Activated CD4-positive, CD25-positive, alpha-beta regulatory T cell treated with anti-CD3 and anti-CD28 coated beads, Interleukin-2, amount 50 U/mL, for 72 hours (primary cell): ENCODE results near the gene SBF2.
"Not testable (repeated sequence)": the region's sequence is repeated elsewhere in the genome, so short reads cannot be mapped to it uniquely, and the experiment has no call there.

Experiments used
- DNase-seq: peaks from one replicate; pipeline ENCODE4 v3.0.0; 2021

SBF2 gene

DNA sequence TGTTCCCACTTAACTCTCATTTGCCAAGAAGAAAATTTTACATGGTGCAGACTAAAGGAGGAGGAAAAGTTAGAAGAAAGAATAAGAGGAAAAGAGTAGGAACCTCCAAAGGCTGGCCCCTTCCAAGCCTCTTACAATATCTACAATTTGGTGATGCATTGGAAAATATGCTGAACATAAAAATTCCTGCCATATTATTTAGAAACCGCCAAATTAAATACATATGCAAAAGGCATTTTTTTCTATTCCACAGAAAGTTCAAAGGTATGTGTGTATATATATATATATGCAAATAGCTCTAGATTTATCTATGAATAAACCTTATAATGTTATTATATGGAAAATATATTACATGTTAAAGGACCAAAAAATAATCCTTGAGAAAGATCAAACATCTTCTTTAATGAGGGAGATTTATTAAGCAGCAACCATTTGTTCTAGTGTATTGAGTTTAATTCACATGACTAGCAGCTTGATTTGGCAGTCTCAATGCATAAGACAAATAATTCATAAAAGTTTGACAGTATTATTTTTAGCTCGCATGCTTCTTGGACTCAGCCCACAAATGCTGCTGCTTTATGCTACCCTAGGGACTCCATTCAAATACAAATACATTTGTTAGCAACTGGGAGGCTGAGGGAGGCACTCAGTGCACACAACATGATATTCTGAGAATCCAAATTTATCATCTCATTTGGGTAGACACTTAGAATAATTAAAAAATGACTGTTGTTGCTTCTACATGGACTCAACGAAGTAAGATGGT, 184.9 kb downstream of the SBF2 start:
- DNase-seq = no peak

DNA sequence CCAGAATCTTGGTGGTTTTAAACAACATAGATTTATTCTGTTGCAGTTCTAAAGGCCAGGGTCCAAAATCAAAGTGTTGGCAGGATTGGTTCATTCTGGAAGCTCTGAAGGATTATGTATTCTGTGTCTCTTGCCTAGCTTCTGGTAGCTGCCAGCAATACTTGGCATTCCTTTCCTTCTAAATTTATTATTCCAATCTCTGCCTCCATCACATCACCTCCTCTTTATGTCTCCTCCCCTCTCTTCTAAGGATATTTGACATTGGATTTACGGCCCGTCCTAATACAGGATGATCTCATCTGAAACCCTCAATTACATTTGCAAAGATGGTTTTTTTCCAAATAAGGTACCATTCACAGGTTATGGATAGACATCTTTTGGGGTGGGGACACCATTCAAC, 186.5 kb downstream of the SBF2 start:
- no peak for DNase-seq

DNA sequence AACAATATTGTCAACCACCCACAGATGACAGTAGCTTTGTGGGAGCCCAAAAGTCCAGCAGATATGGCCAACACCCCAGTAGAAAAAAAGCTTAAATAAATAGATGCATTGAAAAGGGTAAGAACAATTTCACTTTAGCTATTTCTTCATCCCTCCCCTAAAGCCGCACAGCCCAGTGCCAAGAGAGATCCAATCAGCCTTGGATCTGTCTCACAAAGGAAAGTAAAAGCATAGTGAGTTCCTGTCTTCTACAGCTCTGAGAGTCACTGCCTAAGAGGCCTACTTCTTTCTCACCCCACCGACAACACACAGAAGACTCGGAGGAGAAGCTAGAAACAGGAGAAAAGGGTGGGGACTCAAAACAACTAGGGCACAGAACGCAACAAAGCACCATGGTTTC, 196.4 kb downstream of the SBF2 start:
- DNase-seq = no peak

DNA sequence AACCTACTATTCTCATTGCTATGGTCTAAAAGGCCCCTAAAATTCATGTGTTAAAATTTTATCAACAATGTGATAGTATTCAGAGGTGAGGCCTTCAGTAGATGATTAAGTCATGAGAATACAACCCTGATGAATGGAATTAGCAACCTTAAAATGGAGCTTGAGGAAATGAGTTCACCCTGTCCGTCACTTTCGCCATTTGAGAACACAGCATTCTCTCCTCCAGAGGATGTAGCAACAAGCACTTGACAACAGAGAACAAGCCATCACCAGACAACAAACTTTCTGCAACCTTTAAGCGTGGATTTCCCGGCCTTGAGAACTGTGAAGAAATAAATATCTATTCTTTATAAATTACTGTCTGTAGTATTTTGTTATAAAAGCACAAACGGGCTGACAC, 197.0 kb downstream of the SBF2 start:
- no peak for DNase-seq

DNA sequence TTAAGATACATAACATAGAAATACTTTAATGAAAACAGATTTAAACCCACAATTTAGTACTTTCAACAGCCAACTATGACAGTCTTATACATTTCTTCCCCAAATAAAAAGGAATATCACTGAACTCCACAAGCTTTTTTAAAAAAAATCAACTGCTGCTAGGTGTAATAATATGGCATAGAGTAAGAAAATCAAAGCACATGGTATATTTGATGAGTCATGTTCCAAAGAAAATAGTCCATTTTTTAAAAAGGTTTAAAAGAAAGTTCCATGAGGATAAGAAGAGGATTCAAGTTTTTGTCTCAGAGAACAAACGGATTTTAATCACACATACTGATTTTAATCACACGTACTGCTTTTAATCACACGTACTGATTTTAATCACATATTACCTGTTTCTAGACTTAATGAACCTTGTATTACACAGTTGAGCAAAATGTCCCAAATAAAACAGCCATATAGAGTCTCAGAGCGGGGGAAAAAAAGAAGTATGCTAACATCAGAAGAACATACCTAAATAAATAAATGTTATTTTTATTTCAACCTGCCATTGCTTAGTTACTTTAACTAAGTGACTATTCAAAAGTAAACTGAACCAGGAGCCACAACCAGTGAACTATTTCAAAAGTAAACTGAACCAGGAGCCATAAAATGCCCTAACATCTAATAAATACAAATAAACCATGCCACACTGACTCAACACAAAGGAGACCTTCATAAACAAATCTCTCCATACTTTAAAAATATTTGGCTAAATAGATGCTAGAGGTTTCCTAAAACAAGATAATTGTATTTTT, 198.4 kb downstream of the SBF2 start:
- no peak for DNase-seq

DNA sequence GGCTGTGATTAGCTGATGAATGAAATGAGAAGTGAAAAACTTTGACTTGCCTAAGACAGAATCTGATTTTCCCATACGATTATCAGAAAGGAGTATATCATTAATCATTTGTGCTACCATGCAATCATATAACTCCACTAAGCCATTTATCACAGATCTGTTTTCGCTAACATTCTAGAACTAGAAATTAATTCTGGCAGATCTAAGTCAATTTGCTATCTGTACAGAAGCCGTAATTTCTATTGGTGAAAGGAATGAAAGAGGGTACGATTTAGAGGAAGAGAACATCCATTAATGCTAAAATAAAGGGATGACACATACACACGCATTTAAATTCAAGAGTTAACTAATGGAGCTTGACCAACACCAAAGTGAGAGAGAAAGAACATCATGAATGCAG, 201.6 kb downstream of the SBF2 start:
- DNase-seq = no peak

DNA sequence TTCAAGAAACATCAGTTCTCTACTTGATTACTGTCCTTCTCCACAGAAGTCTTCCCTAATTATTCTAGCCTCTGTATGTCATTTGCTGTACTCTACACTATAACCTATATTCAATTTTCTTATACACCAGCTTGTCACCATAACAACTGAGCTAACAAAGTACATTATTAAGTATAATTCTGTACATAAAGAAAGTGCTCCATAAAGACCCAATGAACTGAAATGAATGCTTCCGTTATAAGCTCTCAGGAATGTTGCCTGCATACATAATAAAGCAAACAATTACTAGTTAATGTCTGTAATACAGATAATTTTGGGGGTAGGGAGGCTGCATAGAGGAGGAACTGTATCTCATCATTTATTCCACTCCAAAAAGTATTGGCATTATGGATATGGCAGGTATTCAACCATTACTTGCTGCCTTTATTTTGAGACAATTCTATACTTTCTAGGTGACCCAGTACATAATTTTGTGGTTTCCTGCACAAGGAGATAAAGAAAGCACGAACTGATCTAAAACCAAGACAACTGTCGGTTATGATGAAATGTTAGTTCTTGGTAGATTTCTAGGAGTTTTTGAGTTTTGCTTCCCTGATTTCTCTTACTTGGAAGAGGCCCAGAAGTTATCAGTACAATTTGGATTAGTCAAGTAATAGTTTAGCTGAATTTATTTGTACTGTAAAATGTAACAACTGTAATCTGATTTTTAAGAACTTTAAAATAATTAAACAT, 202.5 kb downstream of the SBF2 start:
- no peak for DNase-seq

DNA sequence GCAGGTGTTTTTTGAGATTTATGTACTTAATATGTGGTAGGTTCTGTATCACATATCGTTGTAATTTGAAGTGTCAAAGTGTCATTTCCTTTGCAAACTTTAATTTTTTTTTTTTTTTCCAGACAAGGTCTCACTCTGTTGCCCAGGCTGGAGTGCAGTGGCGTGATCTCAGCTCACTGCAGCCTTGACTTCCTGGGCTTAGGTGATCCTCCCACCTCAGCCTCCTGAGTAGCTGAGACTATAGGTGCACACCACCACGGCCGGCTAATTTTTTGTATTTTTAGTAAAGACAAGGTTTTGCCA, 206.1 kb downstream of the SBF2 start:
- not testable (repeated sequence) for DNase-seq

DNA sequence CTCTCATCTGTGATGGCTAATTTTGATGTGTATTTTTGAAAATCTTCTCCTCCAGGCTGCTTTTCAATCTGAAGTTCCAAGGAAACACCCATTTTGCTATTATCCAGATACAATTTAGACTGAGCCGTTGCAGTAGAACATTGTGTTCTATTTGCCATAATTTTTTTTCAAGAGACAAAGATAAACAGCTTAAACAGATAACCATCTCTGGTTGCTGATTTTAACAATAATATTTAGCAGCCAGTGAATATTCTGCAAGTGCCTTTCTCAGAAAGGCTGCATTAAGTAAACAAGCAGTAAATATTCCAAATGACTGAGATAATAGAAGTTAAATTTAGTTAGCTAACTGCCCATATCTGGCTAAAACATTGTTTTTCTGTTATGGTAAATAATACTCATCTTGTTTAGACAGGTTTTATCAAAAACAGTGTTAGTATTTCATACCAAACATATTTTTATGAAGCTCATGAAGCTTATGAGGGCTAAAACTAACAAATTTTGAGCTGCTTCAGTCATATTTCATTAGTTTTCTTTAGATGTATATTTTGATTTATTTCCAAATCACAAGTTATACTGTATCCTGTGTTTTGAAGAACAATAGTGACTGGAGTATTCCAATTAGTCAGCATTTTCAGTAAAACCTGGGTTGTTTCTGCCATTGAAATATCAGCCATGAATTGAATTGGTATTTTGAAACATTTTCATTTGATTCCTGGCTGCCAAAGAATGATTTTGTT, 206.7 kb downstream of the SBF2 start:
- no peak for DNase-seq

DNA sequence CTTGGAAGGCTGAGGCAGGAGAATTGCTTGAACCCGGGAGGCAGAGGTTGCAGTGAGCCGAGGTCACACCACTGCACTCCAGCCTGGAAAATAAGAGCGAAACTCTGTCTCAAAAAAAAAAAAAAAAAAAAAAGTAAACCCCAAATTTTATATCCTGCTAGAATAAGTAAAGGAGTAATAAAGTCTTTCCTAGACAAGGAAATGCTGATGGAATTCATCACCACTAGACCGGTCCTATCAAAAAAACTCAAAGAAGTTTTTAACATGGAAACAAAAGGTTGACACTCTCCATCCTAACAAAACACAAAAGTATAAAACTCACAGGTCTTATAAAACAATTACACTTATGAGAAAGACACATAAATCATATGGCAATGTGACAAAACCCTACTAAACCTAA, 213.9 kb downstream of the SBF2 start:
- no peak for DNase-seq

DNA sequence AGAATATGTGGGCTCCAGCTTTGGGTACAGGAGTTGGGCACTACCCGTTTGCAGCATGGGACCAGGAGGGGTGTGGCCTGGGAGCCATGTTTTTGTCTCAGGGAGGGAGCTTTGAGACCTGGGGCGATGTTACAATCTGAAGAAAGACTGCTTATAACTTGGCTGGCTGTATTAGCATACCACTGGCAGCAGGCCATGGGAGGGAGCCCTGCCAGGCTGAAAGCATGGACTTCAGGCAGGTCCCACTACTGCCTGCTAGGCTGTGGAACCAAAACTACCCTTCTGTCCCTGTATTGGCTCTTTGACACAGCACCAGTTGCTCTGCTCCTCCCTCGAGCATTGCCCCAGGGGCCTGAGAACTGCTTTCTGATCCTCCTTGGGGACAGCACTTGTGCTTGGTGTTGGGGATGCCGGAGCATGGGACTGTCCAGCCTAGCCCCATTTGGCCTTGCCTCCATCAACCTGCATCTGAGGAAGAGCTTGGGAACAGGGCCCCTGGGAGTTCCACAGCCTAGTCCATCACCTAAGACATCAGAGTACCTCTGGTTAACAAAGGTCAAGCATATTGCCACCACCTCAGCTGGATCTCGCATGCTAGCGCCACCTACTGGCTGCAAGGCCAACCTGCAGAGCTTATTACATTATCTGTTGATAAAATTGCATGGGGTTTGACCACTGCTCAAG, 217.4 kb downstream of the SBF2 start:
- peak; percentile 51 for DNase-seq

DNA sequence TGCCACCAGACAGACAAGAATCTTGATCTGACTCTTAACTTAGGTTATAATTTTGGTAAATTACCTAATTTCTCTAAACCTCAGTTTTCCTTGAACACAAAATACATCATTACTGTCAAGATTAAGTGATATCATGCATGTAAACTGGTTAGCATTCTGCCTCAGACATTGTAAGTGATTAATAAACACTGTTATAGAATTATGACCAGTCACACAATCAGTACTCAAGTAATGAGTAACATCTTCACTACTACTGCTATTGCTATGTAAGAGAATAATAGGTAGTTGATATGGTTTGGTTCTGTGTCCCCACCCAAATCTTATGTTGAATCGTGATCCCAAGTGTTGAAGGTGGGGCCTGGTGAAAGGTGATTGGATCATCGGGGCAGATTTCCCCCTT, 218.9 kb downstream of the SBF2 start:
- no peak for DNase-seq

DNA sequence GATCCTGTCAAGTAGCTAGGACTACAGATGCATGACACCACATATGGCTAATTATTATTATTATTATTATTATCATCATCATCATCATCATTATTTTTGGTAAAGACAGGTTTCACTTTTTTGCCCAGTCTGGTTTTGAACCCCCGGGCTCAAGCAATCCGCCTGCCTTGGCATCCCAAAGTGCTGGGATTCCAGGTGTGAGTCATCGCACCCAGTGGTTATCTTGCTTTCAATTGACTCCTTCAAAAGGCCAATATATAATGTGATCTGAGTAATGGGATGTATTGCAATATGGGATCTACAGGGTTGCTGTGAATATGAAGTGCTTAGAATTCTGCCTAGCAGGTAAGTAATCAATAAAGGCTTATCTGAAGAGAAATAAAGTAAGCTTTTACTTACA, 221.2 kb downstream of the SBF2 start:
- DNase-seq = no peak

DNA sequence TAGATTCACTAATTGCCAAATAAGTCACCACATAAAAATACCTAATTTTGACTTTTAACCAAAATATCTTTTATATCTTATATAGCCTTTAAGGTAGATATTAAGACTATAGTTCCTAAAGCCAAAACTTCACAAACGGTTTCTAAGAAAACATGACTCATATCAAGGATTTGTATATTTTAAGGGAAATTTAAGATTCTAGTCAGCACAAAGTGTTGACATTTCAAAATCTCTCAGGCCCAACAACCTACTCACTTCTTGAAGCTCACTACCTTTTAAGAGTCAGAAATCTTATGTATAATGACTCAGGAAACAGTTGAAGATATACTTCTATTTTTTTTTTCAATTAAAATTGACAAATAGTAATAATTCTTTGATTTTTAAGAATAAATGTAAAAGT, 221.9 kb downstream of the SBF2 start:
- DNase-seq = no peak

DNA sequence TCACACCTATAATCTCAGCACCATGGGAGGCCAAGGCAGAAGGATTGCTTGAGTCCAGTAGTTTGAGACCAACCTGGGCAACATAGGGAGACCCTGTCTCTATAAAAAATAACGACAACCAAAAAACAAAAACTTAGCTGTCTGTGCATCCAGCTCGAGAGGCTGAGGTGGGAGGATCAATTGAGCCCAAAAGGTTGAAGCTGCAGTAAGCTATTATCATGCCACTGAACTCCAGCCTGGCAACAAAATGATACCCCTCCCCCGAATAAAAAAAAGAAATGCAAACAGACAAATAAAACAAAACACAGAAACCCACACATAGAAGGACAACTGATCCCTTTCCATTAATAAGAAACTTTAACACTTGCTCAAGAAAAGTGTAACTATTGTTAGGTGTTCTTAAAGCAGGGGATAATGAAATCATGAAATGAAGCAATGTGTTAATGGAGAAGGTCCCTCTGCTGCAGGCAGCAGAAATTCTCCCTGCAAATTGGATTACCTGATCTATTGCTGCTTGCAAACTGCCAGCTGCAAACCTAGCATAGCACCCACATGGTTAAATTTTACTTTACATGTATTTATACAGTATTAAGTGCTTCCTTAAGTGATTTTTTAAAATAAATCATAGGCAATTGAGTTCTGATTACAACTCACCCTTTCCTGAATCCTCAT, 226.3 kb downstream of the SBF2 start:
- no peak for DNase-seq

DNA sequence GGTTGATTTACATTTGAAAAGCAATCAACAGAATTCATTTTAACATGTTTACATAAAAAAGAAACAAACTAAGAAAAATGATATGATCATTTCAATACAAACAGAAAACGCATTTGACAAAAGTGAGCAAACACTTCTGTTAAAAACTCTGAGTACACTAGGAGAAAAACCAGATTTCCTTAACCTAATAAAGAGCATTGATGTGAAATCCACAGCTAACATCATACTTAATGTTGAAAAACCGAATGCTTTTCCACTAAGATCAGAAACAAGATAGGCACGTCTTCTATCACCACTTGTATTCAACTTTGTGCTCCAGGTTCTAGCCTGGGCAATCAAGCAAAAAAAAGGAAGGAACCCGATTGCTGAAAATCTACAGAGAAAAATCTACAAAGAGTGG, 227.6 kb downstream of the SBF2 start:
- DNase-seq = no peak

DNA sequence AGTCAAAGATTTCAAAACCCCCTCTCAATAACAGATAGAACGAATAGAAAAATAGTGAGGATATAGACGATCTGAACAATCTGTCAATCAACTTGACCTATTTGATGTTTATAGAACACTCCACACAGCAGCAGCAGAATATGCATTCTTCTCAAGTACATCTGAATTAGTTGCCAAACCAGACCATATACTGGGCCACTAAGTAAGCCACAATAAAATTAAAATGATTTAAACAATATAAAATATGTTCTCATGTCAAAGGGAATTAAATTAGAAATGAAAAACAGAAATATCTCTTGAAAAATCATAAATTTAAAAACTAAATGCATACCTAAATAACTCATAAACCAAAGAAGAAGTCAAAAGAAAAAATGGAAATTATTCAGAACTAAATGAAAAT, 229.2 kb downstream of the SBF2 start:
- no peak for DNase-seq

DNA sequence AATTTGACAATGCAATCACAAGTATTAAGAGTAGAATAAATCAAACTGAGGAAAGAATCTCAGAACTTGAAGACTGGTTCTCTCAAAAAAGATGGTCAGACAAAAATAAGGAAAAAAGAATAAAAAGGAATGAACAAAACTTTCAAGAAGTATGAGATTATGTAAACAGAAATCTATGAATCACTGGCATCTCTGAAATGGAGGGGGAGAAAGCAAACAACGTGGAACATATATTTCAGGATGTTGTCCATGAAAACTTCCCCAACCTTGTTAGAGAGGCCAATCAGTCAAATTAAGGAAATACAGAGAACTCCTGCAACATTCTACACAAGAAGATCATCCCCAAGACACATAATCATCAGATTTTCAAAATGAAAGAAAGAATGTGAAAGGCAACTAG, 235.7 kb downstream of the SBF2 start:
- DNase-seq = no peak

DNA sequence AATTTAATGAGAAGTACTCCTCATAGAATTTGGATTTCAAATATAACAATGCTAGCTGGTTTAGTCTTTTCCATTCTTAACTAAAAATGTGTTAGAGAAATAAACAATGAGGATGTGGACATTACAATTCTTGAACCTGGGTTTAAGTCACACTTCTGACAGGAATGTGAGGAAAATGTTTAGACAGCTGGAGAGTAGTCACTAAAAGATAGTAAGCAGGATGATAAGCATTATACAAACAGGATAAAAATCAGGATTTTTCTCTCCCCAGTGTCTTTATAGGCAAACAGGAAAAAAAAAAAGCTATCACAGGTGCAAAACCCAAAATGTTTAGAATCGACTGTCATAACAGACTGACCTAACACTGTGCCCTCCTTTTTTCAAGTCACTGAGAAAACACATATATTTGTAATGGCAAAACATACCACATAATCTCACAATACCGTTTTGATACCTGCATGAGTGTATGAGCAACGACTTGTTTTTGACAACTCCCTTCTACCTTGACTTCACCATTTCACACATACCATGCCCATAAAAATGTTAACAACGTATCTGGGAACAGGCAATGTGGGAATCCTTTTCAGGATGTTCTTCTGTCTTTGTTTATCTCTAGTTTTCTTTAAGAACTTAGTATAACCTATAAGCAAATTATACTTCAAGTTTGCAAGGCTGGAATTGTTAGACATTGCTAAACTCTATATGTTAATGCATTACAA, 242.0 kb downstream of the SBF2 start:
- DNase-seq = no peak

DNA sequence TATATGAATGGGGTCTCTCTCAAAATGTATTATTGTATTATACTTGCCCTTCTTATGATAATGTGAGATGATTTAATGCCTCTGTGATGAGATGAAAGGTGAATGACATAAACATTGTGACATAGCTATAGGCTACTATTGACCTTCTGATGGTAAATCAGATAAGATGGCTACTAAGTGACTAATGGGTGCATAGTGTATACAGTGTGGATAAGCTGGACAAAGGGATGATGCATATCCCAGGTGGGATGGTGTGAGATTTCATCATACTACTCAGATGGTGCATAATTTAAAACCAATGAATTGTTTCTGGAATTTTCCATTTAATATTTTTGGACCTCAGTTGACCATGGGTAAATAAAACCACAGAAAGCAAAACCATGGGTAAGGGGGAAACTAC, 243.5 kb downstream of the SBF2 start:
- no peak for DNase-seq

DNA sequence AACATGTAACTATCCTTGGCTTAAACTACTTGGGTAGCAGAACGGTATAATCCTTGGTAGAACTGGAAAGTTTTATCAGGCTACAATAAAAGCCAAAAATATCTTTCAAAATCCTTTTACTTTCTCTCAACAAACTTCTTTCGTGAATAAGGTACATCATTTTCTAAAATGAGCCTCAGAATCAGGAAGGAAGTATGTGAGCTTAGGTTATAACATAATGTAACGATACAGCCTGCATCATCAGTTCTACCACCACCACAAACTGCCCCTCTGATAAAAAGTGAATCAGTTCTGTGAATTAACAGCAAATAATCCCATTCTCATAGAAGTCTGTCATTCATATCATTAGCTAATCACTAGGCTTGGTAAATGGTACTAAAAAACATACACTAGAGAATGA, 244.3 kb downstream of the SBF2 start:
- DNase-seq = no peak

DNA sequence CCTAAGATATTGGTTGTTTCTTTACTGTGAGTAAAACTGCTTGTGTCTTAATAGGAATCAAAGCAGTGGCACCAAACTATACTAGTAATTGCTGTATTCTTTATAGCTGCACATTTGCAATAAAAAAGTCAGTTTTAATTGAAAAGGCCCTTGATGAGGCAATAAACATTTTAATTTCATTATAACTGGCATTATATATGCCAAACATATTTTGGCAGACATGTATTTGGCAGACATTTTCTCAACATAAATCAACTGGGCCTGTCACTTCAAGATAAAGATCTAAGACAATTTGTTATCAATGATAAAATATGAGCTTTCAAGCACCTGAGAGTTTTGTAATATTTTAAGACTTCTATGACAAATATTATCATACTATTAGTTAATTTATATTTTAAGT, 245.7 kb downstream of the SBF2 start:
- DNase-seq = no peak
